ENCODE data around the gene AGPAT4. TPM values are rescaled to one million over a fixed set of nuclear protein-coding genes. Genes with fewer than 3 reads are reported as not detected.

AGPAT4 gene
- total RNA-seq, 1 experiment from 2014 or later, result 22.0 TPM

GRCh38 chr6:161222706-161223234, 51.1 kb downstream of the AGPAT4 start:
- H3K4me1 ChIP-seq (ENCODE audit: insufficient read depth, low read length), result no peaks in the 10 kb centered on the region
- WGBS (ENCODE audit: extremely low coverage, insufficient read length, low lambda C conversion rate), result no CpG with 5 or more reads among the region's 8 CpGs
- H2BK20ac ChIP-seq (ENCODE audit: low read depth, low read length, poor library complexity, severe bottlenecking), result no peak overlapping the region
- peaks cover 3 to 4% of the 10 kb centered on the region in 2 experiments; a peak in 3 of 5 replicates for H3K9me3 Mint-ChIP-seq
- no peak overlapping the region for H4K8ac ChIP-seq (replicated peaks; ENCODE audit: insufficient read length, low read depth, low read length)
- H3K27me3 ChIP-seq (ENCODE audit: insufficient read depth, low read length), result no peaks in the 10 kb centered on the region
- H3T11ph ChIP-seq (ENCODE audit: low read length), result no peak overlapping the region
- H3K56ac ChIP-seq (ENCODE audit: insufficient read length, low read depth, low read length), result no peak overlapping the region
- no peaks in the 10 kb centered on the region for H3K79me1 ChIP-seq (ENCODE audit: insufficient read depth, low read depth, low read length, poor library complexity, severe bottlenecking)
- no peak overlapping the region for H4K91ac ChIP-seq (ENCODE audit: insufficient read length, low read depth, low read length)
- H3K36me3 Mint-ChIP-seq (ENCODE audit: insufficient read depth in 1 of 3, low read depth in 3 of 3), result peaks cover 47 to 63% (median 55%) of the 10 kb centered on the region in 3 experiments
- no peak overlapping the region for H2AK5ac ChIP-seq (ENCODE audit: insufficient read length, low read length)
- no peak overlapping the region for H2BK12ac ChIP-seq (ENCODE audit: insufficient read length, low read depth, low read length)
- TF ChIP-seq, protein P1, sequence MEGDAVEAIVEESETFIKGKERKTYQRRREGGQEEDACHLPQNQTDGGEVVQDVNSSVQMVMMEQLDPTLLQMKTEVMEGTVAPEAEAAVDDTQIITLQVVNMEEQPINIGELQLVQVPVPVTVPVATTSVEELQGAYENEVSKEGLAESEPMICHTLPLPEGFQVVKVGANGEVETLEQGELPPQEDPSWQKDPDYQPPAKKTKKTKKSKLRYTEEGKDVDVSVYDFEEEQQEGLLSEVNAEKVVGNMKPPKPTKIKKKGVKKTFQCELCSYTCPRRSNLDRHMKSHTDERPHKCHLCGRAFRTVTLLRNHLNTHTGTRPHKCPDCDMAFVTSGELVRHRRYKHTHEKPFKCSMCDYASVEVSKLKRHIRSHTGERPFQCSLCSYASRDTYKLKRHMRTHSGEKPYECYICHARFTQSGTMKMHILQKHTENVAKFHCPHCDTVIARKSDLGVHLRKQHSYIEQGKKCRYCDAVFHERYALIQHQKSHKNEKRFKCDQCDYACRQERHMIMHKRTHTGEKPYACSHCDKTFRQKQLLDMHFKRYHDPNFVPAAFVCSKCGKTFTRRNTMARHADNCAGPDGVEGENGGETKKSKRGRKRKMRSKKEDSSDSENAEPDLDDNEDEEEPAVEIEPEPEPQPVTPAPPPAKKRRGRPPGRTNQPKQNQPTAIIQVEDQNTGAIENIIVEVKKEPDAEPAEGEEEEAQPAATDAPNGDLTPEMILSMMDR (conservative IDR thresholded peaks at IDR 0.05), result no peak
- no peak overlapping the region for H3K27ac ChIP-seq (ENCODE audit: insufficient read length, low read depth, low read length)
- no peak for DNase-seq
- no peak overlapping the region for H3K27ac Mint-ChIP-seq
- no peak overlapping the region for H3K18ac ChIP-seq (ENCODE audit: insufficient read length, low read depth, low read length)
- no peaks in the 10 kb centered on the region for H4K20me1 ChIP-seq (ENCODE audit: control insufficient read depth, insufficient read depth, insufficient read length)
- peaks cover 0 to 2% of the 10 kb centered on the region in 2 experiments; a peak in 1 of 4 replicates for H3K4me1 Mint-ChIP-seq
- no peak overlapping the region for H3K14ac ChIP-seq (ENCODE audit: insufficient read depth, low read length)
- H3K4ac ChIP-seq (ENCODE audit: low read depth, low read length), result no peak overlapping the region
- H3K9me3 ChIP-seq (ENCODE audit: control insufficient read depth, low read depth, low read length), result no peaks in the 10 kb centered on the region
- H2BK120ac ChIP-seq (ENCODE audit: low read depth, low read length, poor library complexity, severe bottlenecking), result no peak overlapping the region
- H3K4me3 Mint-ChIP-seq, result no peak overlapping the region; a peak in 1 of 5 replicates
- H2AFZ ChIP-seq (ENCODE audit: low read length), result no peak overlapping the region
- no peak overlapping the region for H3K9ac ChIP-seq (ENCODE audit: extremely low read depth, insufficient read length, low read length)
- no peak overlapping the region for H2BK5ac ChIP-seq (ENCODE audit: insufficient read length, low read length)
- no peaks in the 10 kb centered on the region for H3K23me2 ChIP-seq (ENCODE audit: insufficient read length, low read depth, low read length, poor library complexity, severe bottlenecking)
- no peaks in the 10 kb centered on the region for H3K27me3 Mint-ChIP-seq (ENCODE audit: low read depth)
- H3K23ac ChIP-seq (ENCODE audit: insufficient read length, low read depth, low read length), result no peak overlapping the region
- H3K4me2 ChIP-seq (ENCODE audit: insufficient read depth, insufficient read length, low read length), result no peak overlapping the region
- H3K79me2 ChIP-seq (ENCODE audit: insufficient read depth, low read length), result no peaks in the 10 kb centered on the region; the same call in 1 of the 2 replicates
- H2BK15ac ChIP-seq (ENCODE audit: low read depth, low read length), result no peak overlapping the region
- H4K5ac ChIP-seq (ENCODE audit: insufficient read length, low read depth, low read length), result no peak overlapping the region
